GM12878 (cell line): Measurements from ENCODE around the gene JAG1. TPM values are rescaled to one million over a fixed set of nuclear protein-coding genes. Genes with fewer than 3 reads are reported as not detected.
A peak's percentile ranks its signal among the peaks of the same experiment; 100 is the strongest.

Source experiments
- ATAC-seq: fragments of 200-7000 bp; cut with Tn5 transposase; 3 replicates; pipeline ENCODE4 v1.9.1; 2020; ENCODE audit warnings: mild to moderate bottlenecking, moderate library complexity
- BruUV-seq: library from RNA; stranded (reverse); fragments of 400-500 nt; replicated peaks from 2 replicates; lab custom pipeline; 2021; lab: Mats Ljungman, UMichigan
- CTCF ChIA-PET: fragments of 300-600 bp; sonication (Branson Sonifier 250); formaldehyde crosslinking; extraction: SDS; loops from one replicate; lab custom pipeline; 2021; ENCODE audit warnings: inconsistent platforms; lab: Yijun Ruan, JAX
- POLR2A ChIA-PET: fragments of 350-600 bp; formaldehyde crosslinking; extraction: SDS; loops from one replicate; lab custom pipeline; 2021; ENCODE audit warnings: inconsistent platforms; lab: Charles Lee
- RAD21 ChIA-PET: fragments of 300-600 bp; sonication (Branson Sonifier 250); formaldehyde crosslinking; loops from one replicate; lab custom pipeline; 2023; ENCODE audit warnings: antibody characterized with exemption; ENCODE audit not compliant: unreplicated experiment; lab: Charles Lee
- SMC1A ChIA-PET: fragments of 300-600 bp; sonication (Branson Sonifier 250); formaldehyde crosslinking; loops from one replicate; lab custom pipeline; 2023; ENCODE audit not compliant: unreplicated experiment, uncharacterized antibody; lab: Charles Lee
- DNase-seq: peaks from one replicate; pipeline ENCODE4 v3.0.0-alpha.2; 2011; ENCODE audit warnings: low read depth, low spot score
- FAIRE-seq: peaks from 3 replicates; lab custom pipeline; 2011; peaks lifted over from hg19 to GRCh38; lab: Jason Lieb, UNC
- H2AFZ ChIP-seq: 2 replicates; pipeline ENCODE4 v1.6.0; 2011; ENCODE audit warnings: low read depth, low read length, control low read depth; ENCODE audit not compliant: control insufficient read depth
- H3K27ac ChIP-seq: 2 replicates; pipeline ENCODE4 v1.5.1; 2011; ENCODE audit warnings: control low read depth; ENCODE audit not compliant: control insufficient read depth, insufficient read depth
- H3K27me3 ChIP-seq, 2 experiments: replicated peaks in 1 of 2; 2 replicates each; pipeline versions ENCODE4 v1.6.0 to v1.6.1; 2011; ENCODE audit warnings: low read length in 1 of 2; ENCODE audit not compliant: control insufficient read depth in 2 of 2, insufficient read depth in 2 of 2
- H3K36me3 ChIP-seq, 2 experiments: 2 replicates each; pipeline ENCODE4 v1.5.1; 2011; ENCODE audit warnings: low read length in 1 of 2; ENCODE audit not compliant: control insufficient read depth in 2 of 2, insufficient read depth in 2 of 2
- H3K4me1 ChIP-seq: 2 replicates; pipeline ENCODE4 v1.6.1; 2011; ENCODE audit warnings: mild to moderate bottlenecking, low read length, moderate library complexity, mixed read lengths; ENCODE audit not compliant: control insufficient read depth, insufficient read depth
- H3K4me2 ChIP-seq: 2 replicates; pipeline ENCODE4 v1.6.0; 2011; ENCODE audit warnings: control low read depth; ENCODE audit not compliant: control insufficient read depth, insufficient read depth
- H3K4me3 ChIP-seq: fragments of 200-600 bp; sonication (generic); 2 replicates; pipeline ENCODE4 v1.5.1; 2016
- H3K79me2 ChIP-seq: 2 replicates; pipeline ENCODE4 v1.6.0; 2011; ENCODE audit warnings: low read length; ENCODE audit not compliant: control insufficient read depth, insufficient read depth
- H3K9ac ChIP-seq: 2 replicates; pipeline ENCODE4 v1.8.0; 2011; ENCODE audit warnings: low read length, control low read depth, mixed read lengths; ENCODE audit not compliant: control insufficient read depth, insufficient read depth
- H3K9me3 ChIP-seq: replicated peaks from 3 replicates; pipeline ENCODE4 v1.5.1; 2011; ENCODE audit warnings: mild to moderate bottlenecking, low read length; ENCODE audit not compliant: control insufficient read depth, insufficient read depth
- H4K20me1 ChIP-seq: 2 replicates; pipeline ENCODE4 v1.6.0; 2011; ENCODE audit not compliant: control insufficient read depth, insufficient read depth
- CBX5 ChIP-seq: sonication (generic); IDR thresholded peaks from 2 replicates; pipeline ENCODE4 v1.6.1; 2016; ENCODE audit warnings: low read depth, moderate library complexity, mild to moderate bottlenecking, inconsistent platforms
- CHD4 ChIP-seq: fragments of 200-600 bp; sonication (generic); IDR thresholded peaks from 2 replicates; pipeline ENCODE4 v1.6.1; 2016; ENCODE audit warnings: mild to moderate bottlenecking
- ETV6 ChIP-seq, 2 experiments: fragments of 450-650 bp in 1 of 2; IDR thresholded peaks in 1 of 2; conservative IDR thresholded peaks in 1 of 2; 2 replicates each; pipeline ENCODE4 v1.6.1; 2014; ENCODE audit warnings: antibody characterized with exemption in 1 of 2, borderline replicate concordance in 1 of 2, low read depth in 1 of 2, mild to moderate bottlenecking in 1 of 2, moderate library complexity in 1 of 2
- NR2C1 ChIP-seq: fragments of 450-650 bp; IDR thresholded peaks from 2 replicates; pipeline ENCODE4 v1.6.1; 2017; ENCODE audit warnings: antibody characterized with exemption, mild to moderate bottlenecking, moderate library complexity
- NR2C2 ChIP-seq: IDR thresholded peaks from 2 replicates; pipeline ENCODE4 v1.6.1; 2011; ENCODE audit warnings: borderline replicate concordance, low read depth; ENCODE audit not compliant: control insufficient read depth, insufficient read length
- PAX5 ChIP-seq: IDR thresholded peaks from 2 replicates; pipeline ENCODE4 v1.6.1; 2011; ENCODE audit warnings: low read depth, low read length, borderline replicate concordance
- RCOR1 ChIP-seq: conservative IDR thresholded peaks from 2 replicates; pipeline ENCODE4 v1.6.1; 2012; ENCODE audit warnings: low read depth, low read length, improper control_type of control experiment
- RELA ChIP-seq: fragments of 450-650 bp; IDR thresholded peaks from 2 replicates; pipeline ENCODE4 v1.8.0; 2014; ENCODE audit warnings: borderline replicate concordance; ENCODE audit not compliant: partially characterized antibody
- RUNX3 ChIP-seq: IDR thresholded peaks from 2 replicates; pipeline ENCODE4 v1.6.1; 2012; ENCODE audit warnings: low read length, inconsistent platforms
- SMAD5 ChIP-seq: IDR thresholded peaks from 2 replicates; pipeline ENCODE4 v1.6.1; 2016; ENCODE audit warnings: antibody characterized with exemption, low read depth
- SP1 ChIP-seq: IDR thresholded peaks from one replicate; pipeline ENCODE4 v1.6.1; 2011; ENCODE audit warnings: low read depth, low read length
- SPI1 ChIP-seq: IDR thresholded peaks from 2 replicates; pipeline ENCODE4 v1.6.1; 2011; ENCODE audit warnings: low read depth, mild to moderate bottlenecking, low read length, moderate library complexity, borderline replicate concordance; ENCODE audit not compliant: insufficient read depth
- YBX1 ChIP-seq: fragments of 450-650 bp; IDR thresholded peaks from 2 replicates; pipeline ENCODE4 v1.6.1; 2016; ENCODE audit warnings: antibody characterized with exemption
- YY1 ChIP-seq: IDR thresholded peaks from 2 replicates; pipeline ENCODE4 v1.6.1; 2011; ENCODE audit warnings: low read depth, mild to moderate bottlenecking, low read length
- WGBS: methylation state at CpG from one replicate; pipeline ENCODE4 v1.1.6; 2016; ENCODE audit warnings: low lambda C conversion rate; ENCODE audit not compliant: insufficient replicate concordance, insufficient coverage; ENCODE audit errors: missing lambda C conversion rate; 5-methylcytosine and 5-hydroxymethylcytosine counted together
- in situ Hi-C: fragments of 300-500 bp; cut with MboI; formaldehyde crosslinking; loops from 9 replicates; pipeline ENCODE4 v1.14.3; 2018; ENCODE audit warnings: mixed read lengths
- intact Hi-C: fragments of 100-400 bp; cut with micrococcal nuclease; formaldehyde crosslinking; loops from one replicate; pipeline ENCODE4 v1.14.2; 2022; ENCODE audit not compliant: unreplicated experiment
- polyA plus RNA-seq, 11 experiments: library from polyadenylated mRNA; depleted of rRNA in 4 of 11; unstranded in 6 of 11; stranded (reverse) in 5 of 11; fragments of >200 nt; fragmentation: Nextera tagmentation in 4 of 11; fragmentation: Illumina TruSeq in 1 of 11; extraction: Ambion mirVana in 4 of 11; extraction: Trizol in 1 of 11; gene quantifications; 1 replicate in 1 of 11; 2 replicates in 10 of 11; pipeline versions ENCODE4 v1.2.1 to v1.2.3, GENCODE V29; 2011 to 2016; ENCODE audit warnings: inconsistent platforms in 2 of 11, missing spikeins in 2 of 11, low read depth in 1 of 11
- total RNA-seq, 4 experiments: library from RNA; depleted of rRNA in 3 of 4; stranded (reverse); fragments of >200 nt in 3 of 4; fragmentation: Illumina TruSeq in 1 of 4; extraction: Trizol in 1 of 4; gene quantifications; 2 replicates each; pipeline versions ENCODE4 v1.2.1 to v1.2.3, GENCODE V29; 2013 to 2021
- TF ChIP-seq, protein P1 (sequence below): fragments of 450-650 bp; IDR thresholded peaks from 2 replicates; pipeline ENCODE4 v1.6.1; 2017; ENCODE audit warnings: mild to moderate bottlenecking
- TF ChIP-seq, protein P2 (sequence below): fragments of 450-650 bp; IDR thresholded peaks from 2 replicates; pipeline ENCODE4 v1.6.1; 2016; ENCODE audit warnings: mild to moderate bottlenecking
- TF ChIP-seq, protein P3 (sequence below): fragments of 450-650 bp; IDR thresholded peaks from 2 replicates; pipeline ENCODE4 v1.6.1; 2017; ENCODE audit warnings: mild to moderate bottlenecking, low read depth, inconsistent platforms; ENCODE audit not compliant: poor library complexity, severe bottlenecking

Gene JAG1
- total and polyA plus RNA-seq, 10 of the 15 experiments (the other 5 are each of a cell fraction or from before 2014, with no cell fraction given), result 0.66 to 6.9 (median 1.8) TPM

DNA sequence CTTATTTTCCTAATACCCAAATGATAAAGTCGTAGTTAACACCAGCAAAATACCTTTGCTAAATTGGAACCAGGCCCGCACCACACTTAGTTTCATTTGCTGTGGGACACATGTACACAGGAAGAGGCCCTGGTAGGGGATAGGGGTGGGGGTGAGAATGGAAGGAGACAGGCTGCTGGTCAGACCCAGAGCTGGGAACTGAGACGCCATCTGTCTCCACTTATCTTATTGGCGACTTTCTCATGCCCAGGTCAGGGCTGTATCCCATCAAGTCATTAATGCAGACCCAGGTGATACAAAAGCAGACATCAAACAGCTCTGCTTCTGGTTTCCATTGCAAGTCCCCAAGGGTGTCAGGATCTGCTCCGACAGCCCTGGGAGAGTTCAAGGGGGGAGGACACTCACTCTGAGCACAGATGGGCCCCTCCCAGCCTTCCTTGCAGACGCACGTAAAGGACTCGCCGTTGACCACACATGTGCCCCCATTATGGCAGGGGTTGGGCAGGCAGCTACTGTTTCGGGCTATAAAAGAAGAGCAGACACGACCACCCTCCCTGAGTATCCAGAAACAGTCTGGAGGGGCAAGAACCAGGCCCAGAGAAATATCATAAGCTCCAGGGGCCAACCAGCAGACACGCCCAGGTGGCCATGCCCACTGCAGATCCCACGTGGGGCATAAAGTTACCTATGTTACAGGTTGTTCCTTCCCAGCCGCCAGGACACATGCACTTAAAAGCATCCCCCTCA is 29.2 kb downstream of the JAG1 start (continued):
- no peak for TF ChIP-seq YBX1
- TF ChIP-seq RUNX3, result peak; percentile 40
- TF ChIP-seq CHD4, result no peak
- TF ChIP-seq SMAD5, result no peak
- peak; percentile 33 for TF ChIP-seq SP1
- TF ChIP-seq NR2C2, result no peak
- TF ChIP-seq CBX5, result no peak
- no peak for TF ChIP-seq YY1
- TF ChIP-seq, protein P1, sequence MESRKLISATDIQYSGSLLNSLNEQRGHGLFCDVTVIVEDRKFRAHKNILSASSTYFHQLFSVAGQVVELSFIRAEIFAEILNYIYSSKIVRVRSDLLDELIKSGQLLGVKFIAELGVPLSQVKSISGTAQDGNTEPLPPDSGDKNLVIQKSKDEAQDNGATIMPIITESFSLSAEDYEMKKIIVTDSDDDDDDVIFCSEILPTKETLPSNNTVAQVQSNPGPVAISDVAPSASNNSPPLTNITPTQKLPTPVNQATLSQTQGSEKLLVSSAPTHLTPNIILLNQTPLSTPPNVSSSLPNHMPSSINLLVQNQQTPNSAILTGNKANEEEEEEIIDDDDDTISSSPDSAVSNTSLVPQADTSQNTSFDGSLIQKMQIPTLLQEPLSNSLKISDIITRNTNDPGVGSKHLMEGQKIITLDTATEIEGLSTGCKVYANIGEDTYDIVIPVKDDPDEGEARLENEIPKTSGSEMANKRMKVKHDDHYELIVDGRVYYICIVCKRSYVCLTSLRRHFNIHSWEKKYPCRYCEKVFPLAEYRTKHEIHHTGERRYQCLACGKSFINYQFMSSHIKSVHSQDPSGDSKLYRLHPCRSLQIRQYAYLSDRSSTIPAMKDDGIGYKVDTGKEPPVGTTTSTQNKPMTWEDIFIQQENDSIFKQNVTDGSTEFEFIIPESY, result no peak

DNA sequence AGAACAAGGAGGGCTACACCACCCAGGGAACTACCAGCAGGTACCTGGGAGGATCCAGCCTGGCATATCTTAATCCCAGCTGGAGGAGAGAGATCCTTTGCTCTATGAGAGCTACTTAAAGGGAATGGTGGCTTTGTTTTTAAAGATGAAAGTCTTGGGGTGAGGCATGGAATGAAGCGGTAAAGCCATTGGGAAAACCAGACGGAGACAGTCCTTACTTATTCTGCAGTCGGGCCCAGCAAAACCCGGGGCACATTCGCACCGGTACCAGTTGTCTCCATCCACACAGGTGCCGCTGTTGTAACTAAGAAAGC is 30.3 kb downstream of the JAG1 start:
- Histone ChIP-seq H3K4me3 (no peak overlapping the region), H3K27me3 (no peaks in the 10 kb centered on the region), H4K20me1 (no peaks in the 10 kb centered on the region), H3K4me2 (no peak overlapping the region; the same call in 1 of the 2 replicates), H3K79me2 (no peaks in the 10 kb centered on the region), H3K9ac (no peak overlapping the region), H3K27ac (no peak overlapping the region), H3K4me1 (peaks cover 14% of the 10 kb centered on the region), H3K9me3 (no peaks in the 10 kb centered on the region), H2AFZ (no peak overlapping the region), H3K36me3 (peaks cover 7 to 12% of the 10 kb centered on the region in 2 experiments; a peak in 3 of 4 replicates)
- SMC1A ChIA-PET, result interaction anchor here (0.9 kb wide), 1 partner anchor 16 kb away, joined by 4 read pairs; no protein-coding TSS in a partner anchor
- ATAC-seq (no peak), DNase-seq (no peak), FAIRE-seq (no peak)
- RAD21 ChIA-PET, result no interaction called here
- CTCF ChIA-PET, result no interaction called here
- POLR2A ChIA-PET, result no interaction called here
- WGBS, result 94% methylated on average over 7 of the region's 7 CpGs
- intact Hi-C loops, result loop anchor here (10.0 kb wide), 1 partner anchor 669 kb away; no protein-coding TSS in a partner anchor
- in situ Hi-C loops, result no loop called here
- BruUV-seq, result no TSS peak
- TF ChIP-seq, protein P2, sequence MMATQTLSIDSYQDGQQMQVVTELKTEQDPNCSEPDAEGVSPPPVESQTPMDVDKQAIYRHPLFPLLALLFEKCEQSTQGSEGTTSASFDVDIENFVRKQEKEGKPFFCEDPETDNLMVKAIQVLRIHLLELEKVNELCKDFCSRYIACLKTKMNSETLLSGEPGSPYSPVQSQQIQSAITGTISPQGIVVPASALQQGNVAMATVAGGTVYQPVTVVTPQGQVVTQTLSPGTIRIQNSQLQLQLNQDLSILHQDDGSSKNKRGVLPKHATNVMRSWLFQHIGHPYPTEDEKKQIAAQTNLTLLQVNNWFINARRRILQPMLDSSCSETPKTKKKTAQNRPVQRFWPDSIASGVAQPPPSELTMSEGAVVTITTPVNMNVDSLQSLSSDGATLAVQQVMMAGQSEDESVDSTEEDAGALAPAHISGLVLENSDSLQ, result no peak
- TF ChIP-seq ETV6 (conservative IDR thresholded peaks at IDR 0.05 in 1 of 2, IDR thresholded peaks at IDR 0.05 in 1 of 2; ENCODE audit: borderline replicate concordance in 1 of 2, low read depth in 1 of 2) (no peak), SPI1 (no peak), PAX5 (no peak), RELA (no peak), RCOR1 (no peak), YY1 (no peak), NR2C1 (no peak)
- TF ChIP-seq, protein P3, sequence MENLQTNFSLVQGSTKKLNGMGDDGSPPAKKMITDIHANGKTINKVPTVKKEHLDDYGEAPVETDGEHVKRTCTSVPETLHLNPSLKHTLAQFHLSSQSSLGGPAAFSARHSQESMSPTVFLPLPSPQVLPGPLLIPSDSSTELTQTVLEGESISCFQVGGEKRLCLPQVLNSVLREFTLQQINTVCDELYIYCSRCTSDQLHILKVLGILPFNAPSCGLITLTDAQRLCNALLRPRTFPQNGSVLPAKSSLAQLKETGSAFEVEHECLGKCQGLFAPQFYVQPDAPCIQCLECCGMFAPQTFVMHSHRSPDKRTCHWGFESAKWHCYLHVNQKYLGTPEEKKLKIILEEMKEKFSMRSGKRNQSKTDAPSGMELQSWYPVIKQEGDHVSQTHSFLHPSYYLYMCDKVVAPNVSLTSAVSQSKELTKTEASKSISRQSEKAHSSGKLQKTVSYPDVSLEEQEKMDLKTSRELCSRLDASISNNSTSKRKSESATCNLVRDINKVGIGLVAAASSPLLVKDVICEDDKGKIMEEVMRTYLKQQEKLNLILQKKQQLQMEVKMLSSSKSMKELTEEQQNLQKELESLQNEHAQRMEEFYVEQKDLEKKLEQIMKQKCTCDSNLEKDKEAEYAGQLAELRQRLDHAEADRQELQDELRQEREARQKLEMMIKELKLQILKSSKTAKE, result no peak
